DOHH2 (cell line): Measurements from ENCODE around the gene BCL11B.

Source experiments
- H3F3A ChIP-seq: fragments of 200-600 bp; sonication (generic), shearing (Covaris generic); 2 replicates; pipeline ENCODE4 v1.6.0; 2016; ENCODE audit warnings: antibody characterized with exemption, mild to moderate bottlenecking; ENCODE audit not compliant: control insufficient read depth, insufficient read depth
- H3K27ac ChIP-seq: fragments of 200-600 bp; sonication (generic); 2 replicates; pipeline ENCODE4 v1.5.1; 2014; ENCODE audit warnings: low read depth, mild to moderate bottlenecking, low read length, moderate library complexity
- H3K27me3 ChIP-seq: fragments of 200-600 bp; sonication (generic); 2 replicates; pipeline ENCODE4 v1.6.1; 2014; ENCODE audit warnings: mild to moderate bottlenecking, low read length, mixed read lengths; ENCODE audit not compliant: control insufficient read depth
- H3K36me3 ChIP-seq: fragments of 200-600 bp; sonication (generic); 2 replicates; pipeline ENCODE4 v1.6.1; 2014; ENCODE audit warnings: mild to moderate bottlenecking, low read length, moderate library complexity, mixed read lengths; ENCODE audit not compliant: control insufficient read depth
- H3K4me1 ChIP-seq: fragments of 200-600 bp; sonication (generic); 2 replicates; pipeline ENCODE4 v1.6.1; 2014; ENCODE audit warnings: mild to moderate bottlenecking, low read length, mixed read lengths; ENCODE audit not compliant: control insufficient read depth
- H3K4me2 ChIP-seq: fragments of 200-600 bp; sonication (generic); 2 replicates; pipeline ENCODE4 v1.6.0; 2014; ENCODE audit warnings: mild to moderate bottlenecking, low read length, moderate library complexity
- H3K4me3 ChIP-seq: fragments of 200-600 bp; sonication (generic); 2 replicates; pipeline ENCODE4 v1.5.1; 2014; ENCODE audit warnings: mild to moderate bottlenecking, low read length, mixed read lengths
- H3K79me2 ChIP-seq: fragments of 200-600 bp; sonication (generic); 2 replicates; pipeline ENCODE4 v1.6.1; 2014; ENCODE audit warnings: mild to moderate bottlenecking, low read length, mixed read lengths; ENCODE audit not compliant: control insufficient read depth
- H3K9me2 ChIP-seq: fragments of 200-600 bp; sonication (generic); replicated peaks from 2 replicates; pipeline ENCODE4 v1.6.1; 2014; ENCODE audit warnings: mild to moderate bottlenecking, low read length, mixed read lengths; ENCODE audit not compliant: control insufficient read depth
- H3K9me3 ChIP-seq: fragments of 200-600 bp; sonication (generic); 2 replicates; pipeline ENCODE4 v1.6.1; 2014; ENCODE audit warnings: antibody characterized with exemption, low read length, mixed read lengths; ENCODE audit not compliant: control insufficient read depth, insufficient read depth
- H4K20me1 ChIP-seq: fragments of 200-600 bp; sonication (generic); 2 replicates; pipeline ENCODE4 v1.6.0; 2014; ENCODE audit warnings: low read depth, mild to moderate bottlenecking, antibody characterized with exemption, low read length, moderate library complexity; ENCODE audit not compliant: control insufficient read depth, insufficient read depth
- CTCF ChIP-seq: fragments of 200-600 bp; sonication (generic); IDR thresholded peaks from one replicate; pipeline ENCODE4 v1.5.1; 2014; ENCODE audit warnings: antibody characterized with exemption, mild to moderate bottlenecking, low read depth, low read length; ENCODE audit not compliant: poor library complexity, severe bottlenecking
- EZH2phosphoT487 ChIP-seq: fragments of 200-600 bp; sonication (generic); IDR thresholded peaks from 2 replicates; pipeline ENCODE4 v1.6.1; 2017; ENCODE audit warnings: borderline replicate concordance, mild to moderate bottlenecking, antibody characterized with exemption, low read length, moderate library complexity, mixed read lengths

The BCL11B gene

DNA sequence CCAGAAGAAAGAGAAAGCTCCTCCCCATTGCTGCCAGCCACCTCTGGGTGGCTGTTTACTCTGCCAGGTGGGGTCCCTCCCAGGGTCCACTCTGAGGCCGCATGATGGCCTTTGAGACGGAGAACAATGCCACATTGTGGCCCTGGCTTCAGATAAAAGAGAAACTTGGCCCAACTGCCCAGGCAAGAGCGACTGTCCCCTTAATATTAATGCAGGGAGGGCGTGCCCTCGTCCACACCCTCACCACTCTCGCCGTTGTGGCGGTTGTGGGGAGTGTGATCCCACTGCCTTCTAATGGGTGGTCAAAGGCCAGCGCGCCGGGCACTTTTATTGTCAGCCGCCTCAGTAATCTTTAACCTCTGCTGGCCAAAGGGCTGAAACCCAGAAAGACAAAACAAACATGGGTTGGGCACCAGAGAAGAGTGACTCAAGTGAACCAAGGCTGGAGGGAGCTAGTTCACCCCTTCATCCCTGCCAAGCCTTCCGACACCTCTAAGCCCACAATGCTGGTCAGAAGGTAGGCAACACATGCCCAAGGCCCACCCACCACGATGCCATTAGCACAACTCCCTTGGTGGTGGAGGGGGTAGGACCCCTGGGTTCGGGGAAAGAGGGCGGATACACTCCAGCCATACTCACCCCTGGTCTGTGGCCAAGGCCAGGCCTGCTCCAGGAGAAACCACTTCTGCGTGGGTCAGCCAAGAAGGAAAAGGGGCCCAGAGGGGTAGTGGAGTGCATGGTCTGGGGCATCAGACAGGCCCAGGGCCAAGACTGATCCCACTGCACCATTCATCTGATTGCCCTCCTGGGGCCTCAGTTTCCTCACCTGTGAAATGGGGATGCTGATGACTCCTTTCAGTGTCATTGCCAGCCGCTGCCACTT is 44.5 kb upstream of the BCL11B start:
- H3K4me2 ChIP-seq: no peak overlapping the region
- no peak overlapping the region for H3K4me3 ChIP-seq
- H3K4me1 ChIP-seq: no peaks in the 10 kb centered on the region
- H3K9me3 ChIP-seq: no peaks in the 10 kb centered on the region
- no peaks in the 10 kb centered on the region for H3K36me3 ChIP-seq
- H3K9me2 ChIP-seq: no peaks in the 10 kb centered on the region
- H3K27me3 ChIP-seq: no peaks in the 10 kb centered on the region
- H4K20me1 ChIP-seq: no peaks in the 10 kb centered on the region
- H3K27ac ChIP-seq: no peak overlapping the region
- H3F3A ChIP-seq: no peaks in the 10 kb centered on the region
- no peaks in the 10 kb centered on the region for H3K79me2 ChIP-seq
- TF ChIP-seq CTCF: no peak
- TF ChIP-seq EZH2phosphoT487: no peak

- Histone ChIP-seq H3K27ac (no peak overlapping the region), H3K36me3 (no peaks in the 10 kb centered on the region), H3F3A (no peaks in the 10 kb centered on the region), H3K4me2 (no peak overlapping the region), H3K4me1 (no peaks in the 10 kb centered on the region), H3K4me3 (no peak overlapping the region), H3K9me2 (no peaks in the 10 kb centered on the region), H4K20me1 (no peaks in the 10 kb centered on the region), H3K79me2 (no peaks in the 10 kb centered on the region), H3K27me3 (no peaks in the 10 kb centered on the region), H3K9me3 (no peaks in the 10 kb centered on the region)
- TF ChIP-seq EZH2phosphoT487 (no peak), CTCF (no peak)
Measured at GRCh38 chr14:99315197-99315596, 43.2 kb upstream of the BCL11B start.

- Histone ChIP-seq H3K9me3 (no peaks in the 10 kb centered on the region), H3K27me3 (no peaks in the 10 kb centered on the region), H3K4me1 (no peaks in the 10 kb centered on the region), H3K4me3 (no peak overlapping the region), H3K27ac (no peak overlapping the region), H4K20me1 (no peaks in the 10 kb centered on the region), H3F3A (no peaks in the 10 kb centered on the region), H3K4me2 (no peak overlapping the region), H3K79me2 (no peaks in the 10 kb centered on the region), H3K36me3 (no peaks in the 10 kb centered on the region), H3K9me2 (no peaks in the 10 kb centered on the region)
- no peak for TF ChIP-seq EZH2phosphoT487
- no peak for TF ChIP-seq CTCF
Measured at GRCh38 chr14:99314623-99315022, 42.6 kb upstream of the BCL11B start.
